HepG2 (cell line): ENCODE measurements around the gene EVL. TPM values are rescaled to one million over a fixed set of nuclear protein-coding genes. Genes with fewer than 3 reads are reported as not detected.
A peak's percentile ranks its signal among the peaks of the same experiment; 100 is the strongest.

Experiments
- ATF7 ChIP-seq, 2 experiments: fragments of 450-650 bp in 1 of 2; sonication (generic) in 1 of 2; formaldehyde crosslinking in 1 of 2; IDR thresholded peaks; 2 replicates each; pipeline versions ENCODE4 v1.4.0 to v1.6.1; 2016 to 2020; ENCODE audit warnings: antibody characterized with exemption in 1 of 2, mild to moderate bottlenecking in 1 of 2, missing genetic modification reagents in 1 of 2
- CBX2 ChIP-seq, 2 experiments: fragments of 200-600 bp in 1 of 2; sonication (generic); formaldehyde crosslinking in 1 of 2; IDR thresholded peaks; 2 replicates each; pipeline versions ENCODE4 v1.7.0 to v1.8.1; 2018 to 2022; ENCODE audit warnings: low read depth in 2 of 2, low read length in 1 of 2, mild to moderate bottlenecking in 1 of 2, missing genetic modification reagents in 1 of 2
- CBX5 ChIP-seq: sonication (generic); formaldehyde crosslinking; IDR thresholded peaks from 2 replicates; pipeline ENCODE4 v1.4.0; 2020; ENCODE audit warnings: missing genetic modification reagents, borderline replicate concordance
- GABPB1 ChIP-seq: IDR thresholded peaks from 2 replicates; pipeline ENCODE4 v1.6.1; 2016; ENCODE audit warnings: mild to moderate bottlenecking, missing genetic modification reagents, moderate library complexity, missing compliant biosample characterization
- GTF3A ChIP-seq: sonication (generic); formaldehyde crosslinking; conservative IDR thresholded peaks from 2 replicates; pipeline ENCODE4 v1.4.0; 2020; ENCODE audit warnings: mild to moderate bottlenecking, missing genetic modification reagents
- HOXA3 ChIP-seq: sonication (generic); formaldehyde crosslinking; IDR thresholded peaks from 2 replicates; pipeline ENCODE4 v1.5.0; 2020; ENCODE audit warnings: missing genetic modification reagents
- RAD21 ChIP-seq: fragments of 450-650 bp; formaldehyde crosslinking; IDR thresholded peaks from 2 replicates; pipeline ENCODE4 v1.5.0; 2020; ENCODE audit warnings: mild to moderate bottlenecking
- SAP130 ChIP-seq: IDR thresholded peaks from 2 replicates; pipeline ENCODE4 v1.6.1; 2016; ENCODE audit warnings: low read depth
- ZBTB20 ChIP-seq: sonication (generic); formaldehyde crosslinking; IDR thresholded peaks from 2 replicates; pipeline ENCODE4 v1.8.1; 2023; ENCODE audit warnings: missing genetic modification reagents, low read depth, mild to moderate bottlenecking, borderline replicate concordance
- ZMYM2 ChIP-seq: sonication (generic); formaldehyde crosslinking; IDR thresholded peaks from 2 replicates; pipeline ENCODE4 v1.8.0; 2022; ENCODE audit warnings: mild to moderate bottlenecking, missing genetic modification reagents
- ZNF12 ChIP-seq: sonication (generic); formaldehyde crosslinking; IDR thresholded peaks from 2 replicates; pipeline ENCODE4 v1.5.0; 2020; ENCODE audit warnings: missing genetic modification reagents
- ZNF274 ChIP-seq: sonication (generic); formaldehyde crosslinking; IDR thresholded peaks from 2 replicates; pipeline ENCODE4 v1.5.1; 2020; ENCODE audit warnings: mild to moderate bottlenecking, missing genetic modification reagents
- ZNF724P ChIP-seq: sonication (generic); formaldehyde crosslinking; IDR thresholded peaks from 2 replicates; pipeline ENCODE4 v1.8.0; 2022; ENCODE audit warnings: missing genetic modification reagents, borderline replicate concordance
- polyA plus RNA-seq, 8 experiments: library from polyadenylated mRNA; depleted of rRNA in 3 of 8; stranded (reverse) in 7 of 8; unstranded in 1 of 8; fragments of >200 nt; fragmentation: Illumina TruSeq in 4 of 8; extraction: Trizol in 4 of 8; gene quantifications; 2 replicates each; pipeline versions ENCODE4 v1.2.1 to v1.2.3, GENCODE V29; 2011 to 2016; ENCODE audit warnings: low read depth in 4 of 8, missing spikeins in 1 of 8, mixed read lengths in 1 of 8; ENCODE audit not compliant: insufficient read depth in 1 of 8
- total RNA-seq, 5 experiments: library from RNA; depleted of rRNA; stranded (reverse); fragments of >200 nt; fragmentation: Illumina TruSeq; extraction: Trizol; gene quantifications; 2 replicates each; pipeline ENCODE4 v1.2.3, GENCODE V29; 2016; ENCODE audit warnings: low read depth in 1 of 5
- TF ChIP-seq, protein P1 (sequence below): sonication (generic); formaldehyde crosslinking; IDR thresholded peaks from 2 replicates; pipeline ENCODE4 v1.4.0; 2020; ENCODE audit warnings: missing genetic modification reagents, mild to moderate bottlenecking, borderline replicate concordance
- TF ChIP-seq, protein P2 (sequence below): sonication (generic); formaldehyde crosslinking; IDR thresholded peaks from 2 replicates; pipeline ENCODE4 v1.5.1; 2020; ENCODE audit warnings: mild to moderate bottlenecking, missing genetic modification reagents, moderate library complexity
- TF ChIP-seq, protein P3 (sequence below): IDR thresholded peaks from 2 replicates; pipeline ENCODE4 v1.6.1; 2012; ENCODE audit warnings: inconsistent platforms

The EVL gene
- total and polyA plus RNA-seq, 2 of the 13 experiments (the other 11 are each of a cell fraction or from before 2014, with no cell fraction given), result 15.1 to 31.2 TPM

DNA sequence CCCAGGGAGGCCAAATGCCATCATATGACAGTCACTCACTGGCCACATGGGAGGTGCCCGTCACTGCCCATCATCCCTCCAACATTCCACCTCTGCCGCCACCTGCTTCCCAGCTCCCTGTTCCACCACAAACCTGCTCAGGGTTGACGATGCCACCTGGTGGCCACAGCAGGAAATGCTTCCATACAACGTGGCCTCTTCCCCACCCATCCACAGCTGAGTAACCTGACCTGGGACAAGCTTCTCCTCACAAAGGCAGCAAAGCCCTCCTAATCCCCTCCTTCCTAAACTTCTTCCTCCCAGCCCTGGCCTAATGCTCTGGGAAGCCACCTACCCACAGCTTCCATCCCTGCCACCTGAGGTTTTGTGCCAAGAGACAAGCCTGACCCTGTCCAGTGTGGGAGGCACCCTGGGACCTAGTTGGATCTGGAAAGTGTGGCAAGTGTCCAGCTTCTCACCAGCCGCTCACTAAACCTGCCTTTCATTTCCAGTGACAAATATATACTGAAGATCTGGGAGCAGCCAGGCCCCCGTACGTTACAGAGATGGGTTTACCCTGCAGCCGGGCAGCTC, 89.9 kb downstream of the EVL start (continued):
- TF ChIP-seq ATF7 (IDR thresholded peaks at IDR 0.05), result no peak
- no peak for TF ChIP-seq ATF7 (CRISPR knock-in tag; IDR thresholded peaks at IDR 0.05)
- TF ChIP-seq ZNF274 (CRISPR knock-in tag), result 0 out of 2 replicates have a peak, but pooled peaks have one; percentile 43
- TF ChIP-seq CBX5 (CRISPR knock-in tag), result peak; percentile 99
- TF ChIP-seq, protein P1, sequence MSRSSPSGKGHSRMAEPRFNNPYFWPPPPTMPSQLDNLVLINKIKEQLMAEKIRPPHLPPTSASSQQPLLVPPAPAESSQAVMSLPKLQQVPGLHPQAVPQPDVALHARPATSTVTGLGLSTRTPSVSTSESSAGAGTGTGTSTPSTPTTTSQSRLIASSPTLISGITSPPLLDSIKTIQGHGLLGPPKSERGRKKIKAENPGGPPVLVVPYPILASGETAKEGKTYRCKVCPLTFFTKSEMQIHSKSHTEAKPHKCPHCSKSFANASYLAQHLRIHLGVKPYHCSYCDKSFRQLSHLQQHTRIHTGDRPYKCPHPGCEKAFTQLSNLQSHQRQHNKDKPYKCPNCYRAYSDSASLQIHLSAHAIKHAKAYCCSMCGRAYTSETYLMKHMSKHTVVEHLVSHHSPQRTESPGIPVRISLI (CRISPR knock-in tag), result 0 out of 2 replicates have a peak, but pooled peaks have one; percentile 30
- peak; percentile 19; the same call in 1 of the 2 replicates for TF ChIP-seq SAP130
- TF ChIP-seq, protein P2, sequence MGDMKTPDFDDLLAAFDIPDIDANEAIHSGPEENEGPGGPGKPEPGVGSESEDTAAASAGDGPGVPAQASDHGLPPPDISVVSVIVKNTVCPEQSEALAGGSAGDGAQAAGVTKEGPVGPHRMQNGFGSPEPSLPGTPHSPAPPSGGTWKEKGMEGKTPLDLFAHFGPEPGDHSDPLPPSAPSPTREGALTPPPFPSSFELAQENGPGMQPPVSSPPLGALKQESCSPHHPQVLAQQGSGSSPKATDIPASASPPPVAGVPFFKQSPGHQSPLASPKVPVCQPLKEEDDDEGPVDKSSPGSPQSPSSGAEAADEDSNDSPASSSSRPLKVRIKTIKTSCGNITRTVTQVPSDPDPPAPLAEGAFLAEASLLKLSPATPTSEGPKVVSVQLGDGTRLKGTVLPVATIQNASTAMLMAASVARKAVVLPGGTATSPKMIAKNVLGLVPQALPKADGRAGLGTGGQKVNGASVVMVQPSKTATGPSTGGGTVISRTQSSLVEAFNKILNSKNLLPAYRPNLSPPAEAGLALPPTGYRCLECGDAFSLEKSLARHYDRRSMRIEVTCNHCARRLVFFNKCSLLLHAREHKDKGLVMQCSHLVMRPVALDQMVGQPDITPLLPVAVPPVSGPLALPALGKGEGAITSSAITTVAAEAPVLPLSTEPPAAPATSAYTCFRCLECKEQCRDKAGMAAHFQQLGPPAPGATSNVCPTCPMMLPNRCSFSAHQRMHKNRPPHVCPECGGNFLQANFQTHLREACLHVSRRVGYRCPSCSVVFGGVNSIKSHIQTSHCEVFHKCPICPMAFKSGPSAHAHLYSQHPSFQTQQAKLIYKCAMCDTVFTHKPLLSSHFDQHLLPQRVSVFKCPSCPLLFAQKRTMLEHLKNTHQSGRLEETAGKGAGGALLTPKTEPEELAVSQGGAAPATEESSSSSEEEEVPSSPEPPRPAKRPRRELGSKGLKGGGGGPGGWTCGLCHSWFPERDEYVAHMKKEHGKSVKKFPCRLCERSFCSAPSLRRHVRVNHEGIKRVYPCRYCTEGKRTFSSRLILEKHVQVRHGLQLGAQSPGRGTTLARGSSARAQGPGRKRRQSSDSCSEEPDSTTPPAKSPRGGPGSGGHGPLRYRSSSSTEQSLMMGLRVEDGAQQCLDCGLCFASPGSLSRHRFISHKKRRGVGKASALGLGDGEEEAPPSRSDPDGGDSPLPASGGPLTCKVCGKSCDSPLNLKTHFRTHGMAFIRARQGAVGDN, result peak; percentile 27
- TF ChIP-seq CBX2 (IDR thresholded peaks at IDR 0.05; ENCODE audit: low read depth, low read length), result no peak
- TF ChIP-seq CBX2 (CRISPR knock-in tag; IDR thresholded peaks at IDR 0.05; ENCODE audit: low read depth), result 0 out of 2 replicates have a peak, but pooled peaks have one; percentile 32
- no peak for TF ChIP-seq ZNF724P (CRISPR knock-in tag)
- TF ChIP-seq GTF3A (CRISPR knock-in tag), result 0 out of 2 replicates have a peak, but pooled peaks have one; percentile 31
- 0 out of 2 replicates have a peak, but pooled peaks have one; percentile 32 for TF ChIP-seq ZMYM2 (CRISPR knock-in tag)
- TF ChIP-seq ZNF12 (CRISPR knock-in tag), result 0 out of 2 replicates have a peak, but pooled peaks have one; percentile 29
- TF ChIP-seq HOXA3 (CRISPR knock-in tag), result peak; percentile 49; the same call in 1 of the 2 replicates
- TF ChIP-seq ZBTB20 (CRISPR knock-in tag), result 0 out of 2 replicates have a peak, but pooled peaks have one; percentile 37
- TF ChIP-seq, protein P3, sequence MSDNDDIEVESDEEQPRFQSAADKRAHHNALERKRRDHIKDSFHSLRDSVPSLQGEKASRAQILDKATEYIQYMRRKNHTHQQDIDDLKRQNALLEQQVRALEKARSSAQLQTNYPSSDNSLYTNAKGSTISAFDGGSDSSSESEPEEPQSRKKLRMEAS, result peak; percentile 40; the same call in 1 of the 2 replicates
- 0 out of 2 replicates have a peak, but pooled peaks have one; percentile 23 for TF ChIP-seq GABPB1 (CRISPR knock-in tag)
- TF ChIP-seq RAD21 (CRISPR knock-in tag), result peak; percentile 78
